GM13977 (cell line): Measurements from ENCODE around the gene DPCD.
A peak's percentile ranks its signal among the peaks of the same experiment; 100 is the strongest.

Experiments
- DNase-seq: peaks from one replicate; pipeline ENCODE4 v3.0.0; 2012; ENCODE audit warnings: low spot score
- CTCF ChIP-seq: IDR thresholded peaks from 2 replicates; pipeline ENCODE4 v1.5.1; 2012; ENCODE audit warnings: mild to moderate bottlenecking, control low read depth; ENCODE audit not compliant: insufficient read depth; ENCODE audit errors: extremely low read depth, missing control alignments
- in situ Hi-C: fragments of 300-500 bp; cut with MboI; formaldehyde crosslinking; loops from one replicate; pipeline ENCODE4 v1.12.0; 2022; ENCODE audit warnings: low sequenced_read_pairs, low pct_unique_long_range_greater_than_20kb, mixed read lengths, inconsistent platforms; ENCODE audit not compliant: unreplicated experiment

The DPCD gene

GRCh38 chr10:101587725-101588653 is at the start of gene DPCD, which contains the start of gene POLL:
Gene DPCD (plus strand): TSS chr10:101588321. CDS start chr10:101588337, 16 bp downstream.
Gene POLL (minus strand): TSS chr10:101588257. CDS start chr10:101587360, 897 bp downstream.
- peak; percentile 97 for DNase-seq
- TF ChIP-seq CTCF: no peak
- in situ Hi-C loops: no loop called here

GRCh38 chr10:101538446-101538845 is 49.7 kb upstream of the DPCD start:
- in situ Hi-C loops: no loop called here
- no peak for TF ChIP-seq CTCF
- DNase-seq: no peak

GRCh38 chr10:101545898-101546297 is 42.2 kb upstream of the DPCD start:
- TF ChIP-seq CTCF: no peak
- no peak for DNase-seq
- in situ Hi-C loops: no loop called here

- no peak for DNase-seq
- no peak for TF ChIP-seq CTCF
- in situ Hi-C loops: loop anchor here (25.0 kb wide), 2 partner anchors 239 to 339 kb away; no protein-coding TSS in a partner anchor
Measured at GRCh38 chr10:101550965-101551364, 37.2 kb upstream of the DPCD start.

- in situ Hi-C loops: loop anchor here (25.0 kb wide), 2 partner anchors 240 to 340 kb away; no protein-coding TSS in a partner anchor
- no peak for TF ChIP-seq CTCF
- no peak for DNase-seq
Measured at GRCh38 chr10:101552442-101552841, 35.7 kb upstream of the DPCD start.

GRCh38 chr10:101557541-101557940 is 30.6 kb upstream of the DPCD start:
- in situ Hi-C loops: loop anchor here (25.0 kb wide), 2 partner anchors 245 to 345 kb away; no protein-coding TSS in a partner anchor
- TF ChIP-seq CTCF: no peak
- no peak for DNase-seq
